SK-N-MC (cell line): ENCODE data around the gene SLC4A11.

Source experiments
- DNase-seq: peaks from one replicate; pipeline ENCODE4 v3.0.0-alpha.2; 2011; ENCODE audit warnings: low read depth, low spot score
- H3K27ac ChIP-seq: fragments of 200-600 bp; sonication (generic); 2 replicates; pipeline ENCODE4 v1.5.1; 2016; ENCODE audit warnings: mixed run types
- H3K36me3 ChIP-seq: fragments of 200-600 bp; sonication (generic); 2 replicates; pipeline ENCODE4 v1.6.1; 2017; ENCODE audit warnings: antibody characterized with exemption, low read length, mixed read lengths; ENCODE audit not compliant: insufficient read depth
- H3K4me3 ChIP-seq: fragments of 200-600 bp; sonication (generic); 2 replicates; pipeline ENCODE4 v1.5.1; 2016
- H3K9ac ChIP-seq: fragments of 200-600 bp; sonication (generic); 2 replicates; pipeline ENCODE4 v1.8.0; 2017; ENCODE audit warnings: mixed run types, mixed read lengths; ENCODE audit not compliant: insufficient read length
- H3K9me3 ChIP-seq: fragments of 200-600 bp; sonication (generic); 2 replicates; pipeline ENCODE4 v1.6.1; 2017; ENCODE audit warnings: low read depth, mild to moderate bottlenecking, antibody characterized with exemption, low read length, moderate library complexity, mixed read lengths
- EZH2 ChIP-seq: fragments of 200-600 bp; sonication (generic); IDR thresholded peaks from one replicate; pipeline ENCODE4 v1.6.1; 2017; ENCODE audit warnings: antibody characterized with exemption
- FOXP2 ChIP-seq: optimal IDR thresholded peaks from 2 replicates; pipeline ENCODE3; 2011; ENCODE audit warnings: mild to moderate bottlenecking, moderate library complexity; ENCODE audit not compliant: insufficient read depth; ENCODE audit errors: extremely low read length, control extremely low read depth
- POLR2AphosphoS5 ChIP-seq: IDR thresholded peaks from 2 replicates; pipeline ENCODE4 v1.6.1; 2012; ENCODE audit warnings: mild to moderate bottlenecking, low read depth, low read length, borderline replicate concordance

SLC4A11 gene

GRCh38 chr20:3203315-3204123 lies 35.5 kb downstream of the SLC4A11 start:
- Histone ChIP-seq H3K27ac (peak overlapping the region; percentile 70; the same call in 1 of the 2 replicates), H3K9me3 (no peaks in the 10 kb centered on the region), H3K4me3 (peak overlapping the region; percentile 95), H3K9ac (peak overlapping the region; percentile 91), H3K36me3 (peaks cover 30% of the 10 kb centered on the region; the same call in 1 of the 2 replicates)
- no peak for TF ChIP-seq POLR2AphosphoS5
- no peak for TF ChIP-seq FOXP2
- TF ChIP-seq EZH2: no peak
- no peak for DNase-seq

DNA sequence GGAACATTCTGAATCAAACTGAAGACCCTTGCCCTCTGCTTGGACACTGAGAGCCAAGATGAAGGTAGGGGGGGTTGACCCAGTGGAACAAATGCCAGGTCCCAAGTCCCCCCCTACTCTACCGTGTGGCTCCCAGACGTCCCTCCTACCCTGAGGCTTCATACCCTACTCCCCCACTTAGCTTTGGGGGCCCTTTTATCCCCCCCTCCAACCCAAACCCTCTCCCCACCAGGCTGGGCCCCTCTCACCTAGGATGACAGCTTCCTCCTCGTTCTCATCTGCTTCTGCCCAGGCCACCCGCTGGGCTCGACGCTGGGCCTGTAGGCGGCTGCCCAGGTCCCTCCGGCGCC lies 36.0 kb downstream of the SLC4A11 start:
- Histone ChIP-seq H3K36me3 (peaks cover 30% of the 10 kb centered on the region; the same call in 1 of the 2 replicates), H3K9me3 (no peaks in the 10 kb centered on the region), H3K4me3 (peak overlapping the region; percentile 95), H3K9ac (peak overlapping the region; percentile 91), H3K27ac (no peak overlapping the region)
- no peak for DNase-seq
- TF ChIP-seq FOXP2 (no peak), EZH2 (no peak), POLR2AphosphoS5 (no peak)

- no peak for DNase-seq
- Histone ChIP-seq H3K9me3 (no peaks in the 10 kb centered on the region), H3K27ac (no peak overlapping the region), H3K9ac (no peak overlapping the region), H3K4me3 (no peak overlapping the region), H3K36me3 (peaks cover 48% of the 10 kb centered on the region; the same call in 1 of the 2 replicates)
- TF ChIP-seq FOXP2: no peak
- no peak for TF ChIP-seq POLR2AphosphoS5
- TF ChIP-seq EZH2: no peak
Observed at GRCh38 chr20:3199976-3200755, 38.8 kb downstream of the SLC4A11 start.

DNA sequence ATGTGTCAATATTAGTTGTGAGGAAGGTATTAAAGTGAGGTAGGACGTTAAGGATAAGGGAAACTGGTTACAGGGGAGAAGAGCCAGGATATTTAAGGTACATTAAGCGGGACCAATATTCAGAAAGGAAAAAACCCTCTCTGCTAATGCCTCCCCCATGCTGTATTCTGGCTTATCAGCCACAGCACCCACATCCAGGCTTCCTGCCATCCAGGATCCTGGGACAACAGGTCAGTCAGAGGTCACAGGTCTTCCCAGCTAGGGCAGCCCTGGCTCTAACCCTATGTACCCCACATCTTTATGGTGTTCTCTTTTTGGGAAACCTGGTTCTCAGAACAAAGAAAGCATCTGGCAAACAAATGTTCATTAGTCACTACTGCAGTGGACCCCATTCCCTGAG lies 39.8 kb downstream of the SLC4A11 start:
- DNase-seq: no peak
- peaks cover 57% of the 10 kb centered on the region; the same call in 1 of the 2 replicates for H3K36me3 ChIP-seq
- H3K4me3 ChIP-seq: no peak overlapping the region
- no peak for TF ChIP-seq POLR2AphosphoS5
- TF ChIP-seq FOXP2: no peak
- no peak for TF ChIP-seq EZH2
- no peak overlapping the region for H3K9ac ChIP-seq
- H3K27ac ChIP-seq: no peak overlapping the region
- H3K9me3 ChIP-seq: no peaks in the 10 kb centered on the region

- peaks cover 76% of the 10 kb centered on the region for H3K36me3 ChIP-seq
- H3K9me3 ChIP-seq: no peaks in the 10 kb centered on the region
- H3K4me3 ChIP-seq: no peak overlapping the region
- no peak overlapping the region for H3K27ac ChIP-seq
- no peak for DNase-seq
- no peak for TF ChIP-seq EZH2
- TF ChIP-seq POLR2AphosphoS5: no peak
- no peak for TF ChIP-seq FOXP2
- no peak overlapping the region for H3K9ac ChIP-seq
Observed at GRCh38 chr20:3195590-3196237, 43.3 kb downstream of the SLC4A11 start.

- Histone ChIP-seq H3K9me3 (no peaks in the 10 kb centered on the region), H3K4me3 (no peak overlapping the region), H3K36me3 (peaks cover 72% of the 10 kb centered on the region), H3K9ac (no peak overlapping the region), H3K27ac (no peak overlapping the region)
- TF ChIP-seq EZH2 (no peak), POLR2AphosphoS5 (no peak), FOXP2 (no peak)
- no peak for DNase-seq
Observed at GRCh38 chr20:3194617-3195280, 44.2 kb downstream of the SLC4A11 start.

DNA sequence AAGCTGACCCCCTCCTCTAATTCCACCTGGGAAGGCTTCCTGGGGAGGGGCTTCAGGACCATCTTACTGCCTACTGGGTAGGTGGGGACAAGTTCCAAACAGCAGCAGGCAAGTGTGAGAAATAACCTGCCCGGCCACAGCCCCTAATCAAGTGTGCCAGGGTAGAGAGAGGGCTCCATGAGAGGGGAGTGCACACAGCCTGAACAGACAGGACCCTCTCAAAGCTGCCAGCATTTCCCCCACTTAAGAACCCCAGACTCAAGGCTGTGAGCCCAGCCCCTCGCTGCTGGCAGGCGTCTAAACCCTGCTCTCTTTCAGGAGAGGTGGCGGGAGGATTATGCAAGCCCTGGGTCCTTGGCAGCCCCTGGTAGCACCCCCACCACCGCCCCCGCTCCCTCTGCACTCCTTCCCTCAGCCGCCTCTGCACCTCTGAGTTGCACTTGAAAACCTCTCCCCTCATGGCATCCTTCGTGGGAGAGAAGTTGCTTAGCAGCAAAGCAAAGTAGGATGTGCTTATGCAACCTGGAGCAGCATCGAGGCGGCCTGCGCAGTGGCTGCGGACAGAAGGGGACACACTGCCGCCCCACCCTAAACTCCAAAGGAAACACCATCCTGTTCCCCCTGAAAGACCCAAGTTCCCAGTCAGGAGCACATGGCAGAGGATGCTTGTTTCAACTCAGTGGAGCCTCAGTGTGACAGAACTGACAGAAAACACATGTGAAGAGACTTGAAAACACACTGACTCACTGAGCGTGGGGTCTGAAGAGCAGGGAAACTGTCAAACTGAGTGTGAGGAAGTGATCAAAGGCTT lies 45.0 kb downstream of the SLC4A11 start:
- no peaks in the 10 kb centered on the region for H3K9me3 ChIP-seq
- no peak overlapping the region for H3K27ac ChIP-seq
- H3K36me3 ChIP-seq: peaks cover 64% of the 10 kb centered on the region
- no peak overlapping the region for H3K4me3 ChIP-seq
- DNase-seq: no peak
- H3K9ac ChIP-seq: no peak overlapping the region
- TF ChIP-seq FOXP2: no peak
